Activated CD8-positive, alpha-beta memory T cell treated with anti-CD3 and anti-CD28 coated beads, Interleukin-2, amount 50 U/mL, for 1 hour (primary cell): ENCODE results near the gene ITPR2.
"Not testable (repeated sequence)": the region's sequence is repeated elsewhere in the genome, so short reads cannot be mapped to it uniquely, and the experiment has no call there.

ENCODE experiments used
- DNase-seq: peaks from one replicate; pipeline ENCODE4 v3.0.0-alpha.2; 2020; ENCODE audit errors: extremely low read depth

ITPR2 gene

GRCh38 chr12:26668230-26668629 is 164.8 kb downstream of the ITPR2 start:
- no peak for DNase-seq

GRCh38 chr12:26666286-26666685 is 166.7 kb downstream of the ITPR2 start:
- no peak for DNase-seq

GRCh38 chr12:26661399-26661798 is 171.6 kb downstream of the ITPR2 start:
- DNase-seq = no peak

GRCh38 chr12:26659930-26660329 is 173.1 kb downstream of the ITPR2 start:
- no peak for DNase-seq

- DNase-seq = no peak
These were observed 174.0 kb downstream of the ITPR2 start for GRCh38 chr12:26658991-26659390.

GRCh38 chr12:26654623-26655022 is 178.4 kb downstream of the ITPR2 start:
- DNase-seq = no peak

GRCh38 chr12:26651566-26652188 is 181.3 kb downstream of the ITPR2 start:
- DNase-seq = no peak

GRCh38 chr12:26651036-26651435 is 182.0 kb downstream of the ITPR2 start:
- no peak for DNase-seq

GRCh38 chr12:26648999-26649398 is 184.0 kb downstream of the ITPR2 start:
- DNase-seq = no peak

GRCh38 chr12:26648584-26648983 is 184.4 kb downstream of the ITPR2 start:
- DNase-seq = no peak

- DNase-seq = no peak
These were observed 184.9 kb downstream of the ITPR2 start for GRCh38 chr12:26648066-26648465.

- DNase-seq = no peak
These were observed 185.9 kb downstream of the ITPR2 start for GRCh38 chr12:26647088-26647487.

- no peak for DNase-seq
These were observed 186.4 kb downstream of the ITPR2 start for GRCh38 chr12:26646571-26646970.

GRCh38 chr12:26644376-26644775 is 188.6 kb downstream of the ITPR2 start:
- DNase-seq = not testable (repeated sequence)

GRCh38 chr12:26643532-26644315 is 189.3 kb downstream of the ITPR2 start:
- no peak for DNase-seq

- no peak for DNase-seq
These were observed 190.6 kb downstream of the ITPR2 start for GRCh38 chr12:26642361-26642760.

GRCh38 chr12:26636710-26637328 is 196.2 kb downstream of the ITPR2 start:
- no peak for DNase-seq

GRCh38 chr12:26633591-26634210 is 199.3 kb downstream of the ITPR2 start:
- no peak for DNase-seq

GRCh38 chr12:26632756-26633155 is 200.2 kb downstream of the ITPR2 start:
- DNase-seq = no peak

- DNase-seq = no peak
These were observed 201.1 kb downstream of the ITPR2 start for GRCh38 chr12:26631846-26632245.

- DNase-seq = no peak
These were observed 202.4 kb downstream of the ITPR2 start for GRCh38 chr12:26630546-26631027.

GRCh38 chr12:26629864-26630263 is 203.1 kb downstream of the ITPR2 start:
- DNase-seq = no peak
